NCI-H1436 treated with DMSO at 0.1 percent for 48 hours (cell line): ENCODE measurements around the gene FSD1.
"Not testable (repeated sequence)": the region's sequence is repeated elsewhere in the genome, so short reads cannot be mapped to it uniquely, and the experiment has no call there.

ENCODE experiments used
- DNase-seq: peaks from one replicate; lab custom pipeline; 2025; lab: John Stamatoyannopoulos, UW

Gene FSD1

DNA sequence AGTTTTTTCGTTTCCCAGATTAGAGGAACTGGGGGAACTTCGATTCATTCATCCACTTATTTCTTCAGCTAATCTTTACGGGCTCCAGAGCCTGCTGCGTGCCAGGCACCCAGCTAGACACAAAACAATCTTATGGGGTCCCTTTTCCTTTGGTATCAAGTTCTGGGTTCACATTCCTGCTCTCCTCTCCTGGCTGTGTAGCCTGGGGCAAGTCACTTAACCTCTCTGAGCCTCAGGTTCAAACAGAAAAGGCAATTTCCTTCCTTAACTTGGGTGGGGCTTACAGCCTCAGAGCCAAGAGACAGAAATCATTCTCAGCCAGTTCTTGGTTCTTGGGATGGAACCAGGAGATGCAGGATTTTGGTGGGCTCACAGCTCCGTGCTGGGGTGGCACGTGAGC lies 19.4 kb upstream of the FSD1 start:
- no peak for DNase-seq

DNA sequence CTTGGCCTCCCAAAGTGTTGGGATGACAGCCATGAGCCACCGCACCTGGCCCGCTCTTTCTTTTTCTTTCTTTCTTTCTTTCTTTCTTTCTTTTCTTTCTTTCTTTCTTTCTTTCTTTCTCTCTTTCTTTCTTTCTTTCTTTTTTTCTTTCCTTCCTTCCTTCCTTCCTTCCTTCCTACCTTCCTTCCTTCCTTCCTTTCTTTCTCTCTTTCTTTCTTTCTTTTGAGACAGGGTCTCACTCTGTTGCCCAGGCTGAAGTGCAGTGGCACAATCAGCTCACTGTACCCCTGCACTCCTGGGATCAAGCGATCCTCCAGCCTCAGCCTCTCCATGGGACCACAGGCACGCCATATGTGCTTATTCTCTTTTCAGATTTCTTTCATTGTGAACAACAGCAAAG lies 18.3 kb upstream of the FSD1 start:
- not testable (repeated sequence) for DNase-seq

DNA sequence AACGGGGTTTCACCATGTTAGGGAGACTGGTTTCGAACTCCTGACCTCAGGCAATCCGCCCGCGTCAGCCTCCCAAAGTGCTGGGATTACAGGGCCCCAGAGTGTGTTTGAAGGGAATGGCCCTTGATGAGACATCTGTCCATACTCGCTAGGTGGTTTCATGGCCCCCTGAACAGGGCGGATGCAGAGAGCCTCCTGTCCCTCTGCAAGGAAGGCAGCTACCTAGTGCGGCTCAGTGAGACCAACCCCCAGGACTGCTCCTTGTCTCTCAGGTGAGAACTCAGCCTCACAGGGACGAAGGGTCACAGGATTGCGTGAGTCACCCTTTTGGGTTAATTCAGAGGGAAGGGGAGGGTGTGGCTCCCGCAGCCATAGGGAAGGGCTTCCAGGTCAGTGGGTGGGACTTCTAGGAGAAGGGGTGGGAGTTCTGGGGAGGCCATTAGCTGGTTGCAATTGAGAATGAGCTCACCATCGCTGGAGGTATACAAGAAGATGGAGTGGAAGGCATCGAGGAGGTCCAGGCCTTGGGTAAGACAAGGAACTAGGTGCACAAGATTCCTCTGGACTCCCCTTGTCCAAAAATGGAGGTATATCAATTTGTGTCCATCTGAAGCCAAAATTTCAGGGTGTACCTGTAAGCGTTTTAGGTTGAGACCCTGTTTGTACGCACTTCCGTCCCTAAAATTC lies 16.2 kb upstream of the FSD1 start:
- DNase-seq = no peak

DNA sequence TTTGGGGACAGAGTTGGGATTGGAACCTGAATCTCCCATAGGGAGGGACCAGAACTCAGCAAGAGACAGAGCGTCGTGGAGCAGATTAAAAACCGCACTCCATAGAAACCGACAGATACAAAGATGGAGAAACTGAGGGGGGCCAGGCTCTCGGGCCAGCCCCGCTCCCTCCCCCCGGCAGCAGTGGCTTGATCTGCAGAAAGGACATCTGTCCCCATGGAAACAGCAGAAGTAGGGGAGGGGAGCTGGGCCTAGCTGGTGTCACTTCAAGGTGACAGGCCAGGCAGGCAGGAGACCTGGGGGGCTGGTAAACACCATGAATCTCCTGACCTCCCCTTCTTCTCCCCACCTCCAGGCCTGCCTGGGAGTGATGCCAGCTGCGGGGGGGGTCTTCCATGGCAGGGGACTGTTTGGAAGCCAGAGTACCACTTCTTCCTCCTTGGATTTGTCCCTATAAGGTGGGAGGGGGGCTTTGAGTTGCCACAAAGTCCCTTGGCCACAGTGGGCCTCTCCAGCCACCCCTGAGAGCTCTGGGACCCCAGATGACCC lies 13.1 kb upstream of the FSD1 start:
- DNase-seq = no peak

DNA sequence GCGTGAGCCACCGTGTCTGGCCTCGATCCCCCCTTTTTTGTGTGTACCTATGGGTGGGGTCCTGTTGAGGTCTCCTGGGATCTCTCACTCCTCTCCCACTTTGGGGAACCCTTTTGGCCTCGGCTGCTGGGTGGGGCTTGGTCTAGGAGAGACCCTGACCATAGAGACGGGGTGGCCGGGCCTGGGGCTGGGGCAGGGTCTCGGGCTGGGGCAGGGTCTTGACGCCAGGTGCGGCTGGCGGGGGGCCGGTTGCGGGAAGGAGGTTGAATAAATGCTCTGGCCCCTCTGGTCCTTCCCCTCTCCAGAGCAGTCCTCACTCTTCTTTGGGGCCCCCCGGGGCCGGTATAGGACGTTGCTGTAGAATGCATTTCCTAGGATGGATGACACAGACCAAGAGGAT lies 11.9 kb upstream of the FSD1 start:
- no peak for DNase-seq

DNA sequence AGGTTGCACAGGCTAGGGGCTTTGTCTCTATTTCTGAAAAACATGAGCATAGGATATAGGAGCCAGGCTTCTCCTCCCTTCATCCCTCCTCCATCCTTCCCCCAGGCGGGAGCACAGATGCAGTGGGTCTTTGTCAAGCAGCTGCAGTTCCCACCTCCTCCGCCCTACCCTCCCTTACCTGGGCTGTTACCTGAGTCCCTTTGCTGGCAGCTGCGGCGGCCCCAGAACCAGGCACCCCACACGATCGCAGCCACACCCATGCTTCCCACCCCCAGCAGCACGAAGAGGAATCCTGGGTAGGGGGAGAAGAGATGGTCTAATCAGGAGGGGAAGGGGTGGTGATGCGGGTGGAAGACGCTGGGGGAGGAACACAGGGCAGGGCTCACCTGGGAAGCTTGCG lies 10.0 kb upstream of the FSD1 start:
- DNase-seq = no peak

DNA sequence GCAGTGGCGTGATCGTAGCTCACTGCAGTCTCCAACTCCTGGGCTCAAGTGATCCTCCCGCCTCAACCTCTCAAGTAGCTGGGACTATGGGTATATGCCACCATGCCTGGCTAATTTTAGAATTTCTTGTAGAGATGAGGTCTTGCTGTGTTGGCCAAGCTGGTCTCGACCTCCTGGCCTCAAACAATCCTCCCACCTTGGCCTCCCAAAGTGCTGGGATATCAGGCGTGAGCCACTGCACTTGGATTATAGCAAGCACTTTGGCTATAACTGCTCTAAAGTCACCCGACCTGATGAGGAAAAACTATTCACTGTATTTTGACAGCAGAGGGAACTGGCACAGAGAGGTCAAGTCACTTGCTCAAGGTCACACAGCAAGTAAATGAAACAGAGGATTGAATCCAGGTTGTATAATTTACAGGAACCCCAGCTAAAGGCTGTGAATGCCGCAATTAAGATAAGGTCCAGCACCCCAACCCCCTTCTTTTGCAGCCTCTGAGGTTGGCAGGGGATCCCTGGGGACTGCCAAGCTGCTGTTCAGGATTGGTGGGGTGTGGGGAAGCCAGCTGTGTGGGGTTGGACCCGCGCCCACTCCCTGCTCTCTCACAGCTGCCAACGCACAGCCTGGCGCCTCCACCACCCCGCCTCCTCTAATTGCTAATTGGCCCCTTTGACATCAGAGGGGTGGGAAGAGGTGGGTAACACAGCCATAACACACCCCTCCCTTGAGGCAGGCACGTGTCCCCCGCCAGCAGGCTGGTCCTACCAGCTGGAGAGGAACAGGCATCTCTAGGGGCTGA lies 8.2 kb upstream of the FSD1 start:
- DNase-seq = peak; percentile 89

DNA sequence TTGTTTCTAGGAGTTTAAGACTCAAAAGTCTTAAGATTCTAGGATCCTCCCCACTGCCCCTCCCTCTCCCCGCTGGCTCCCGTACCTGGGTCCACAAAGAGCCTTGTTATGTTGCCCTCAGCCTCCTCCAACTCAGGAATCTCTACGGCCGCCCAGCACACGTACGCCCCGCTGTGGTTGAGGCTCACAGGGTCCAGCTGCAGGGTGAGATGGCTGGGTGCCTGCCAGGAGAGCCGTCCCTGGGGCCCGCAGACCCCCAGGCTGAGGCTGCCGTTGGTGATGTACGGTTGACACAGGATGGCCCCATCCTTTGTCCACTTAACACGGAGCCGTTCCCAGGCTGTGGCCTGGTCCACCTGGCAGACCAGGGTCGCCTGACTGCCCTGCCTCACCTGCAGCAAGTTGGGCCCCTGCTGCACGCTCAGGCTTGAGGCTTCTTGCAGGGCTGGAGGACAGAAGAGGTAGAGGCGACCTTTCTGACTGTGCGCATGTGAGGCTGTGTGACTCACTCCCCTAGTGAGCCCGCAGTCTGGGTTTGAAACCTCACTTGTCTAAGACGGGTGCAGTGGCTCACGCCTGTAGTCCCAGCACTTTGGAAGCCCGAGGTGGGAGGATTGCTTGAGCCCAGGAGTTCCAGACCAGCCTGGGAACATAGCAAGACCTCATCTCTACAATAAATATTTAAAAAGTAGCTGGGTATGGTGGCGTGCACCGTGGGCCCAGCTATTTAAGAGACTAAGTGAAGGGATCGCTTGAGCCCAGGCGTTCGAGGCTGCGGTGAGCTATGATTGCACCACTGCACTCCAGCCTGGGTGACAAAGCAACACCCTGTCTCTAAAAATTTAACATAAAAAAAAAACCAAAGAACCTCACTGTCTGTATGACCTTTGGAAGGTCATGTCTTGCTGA lies 6.2 kb upstream of the FSD1 start:
- DNase-seq = no peak

DNA sequence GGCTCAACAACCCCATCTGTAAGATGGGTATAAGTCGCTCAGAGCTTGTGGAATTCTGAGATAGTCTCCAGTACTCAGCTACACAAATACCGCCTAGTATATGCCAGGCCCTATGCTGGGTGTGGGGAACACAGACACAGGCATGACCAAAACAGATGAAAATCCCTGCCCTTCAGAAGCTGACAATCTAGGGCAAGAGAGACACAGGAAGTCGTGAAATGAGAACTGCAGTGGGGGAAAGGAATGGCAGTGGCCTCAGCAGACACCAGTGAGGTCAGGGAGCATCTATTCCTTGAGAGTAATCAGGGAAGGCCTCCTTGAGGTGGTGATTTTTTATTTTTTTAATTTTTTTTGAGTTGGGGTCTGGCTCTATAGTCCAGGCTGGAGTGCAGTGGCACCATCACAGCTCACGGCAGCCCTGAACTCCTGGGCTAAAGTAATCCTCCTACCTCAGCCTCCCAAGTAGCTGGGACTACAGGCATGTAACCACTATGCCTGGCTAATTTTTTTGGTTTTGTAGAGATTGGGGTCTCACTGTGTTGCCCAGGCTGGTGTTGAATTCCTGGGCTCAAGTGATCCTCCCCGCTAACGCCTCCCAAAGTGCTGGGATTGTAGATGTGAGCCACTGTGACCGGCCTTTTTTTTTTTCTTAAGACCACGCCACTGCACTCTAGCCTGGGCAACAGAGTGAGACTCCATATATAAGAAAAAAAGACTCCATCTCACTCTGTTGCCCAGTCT lies 5.4 kb upstream of the FSD1 start:
- DNase-seq = no peak

DNA sequence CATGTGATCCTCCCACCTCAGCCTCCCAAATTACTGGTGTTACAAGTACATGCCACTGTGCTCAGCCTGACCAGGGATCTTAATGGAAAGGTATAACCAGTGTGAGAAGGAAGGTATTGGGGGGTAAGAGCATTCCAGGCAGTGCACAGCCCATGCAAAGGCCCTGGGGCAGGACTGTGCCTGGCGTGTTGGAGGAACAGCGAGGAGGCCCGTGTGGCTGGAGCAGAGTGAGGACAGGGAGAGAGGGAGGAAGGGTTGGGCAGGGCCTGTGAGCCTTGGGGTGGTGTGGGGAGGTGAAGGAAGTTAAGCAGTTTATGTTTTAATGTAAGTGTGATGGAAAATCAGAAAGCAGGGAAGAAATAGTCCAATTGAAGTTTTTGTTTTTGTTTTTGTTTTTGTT lies 3.8 kb upstream of the FSD1 start:
- DNase-seq = no peak

DNA sequence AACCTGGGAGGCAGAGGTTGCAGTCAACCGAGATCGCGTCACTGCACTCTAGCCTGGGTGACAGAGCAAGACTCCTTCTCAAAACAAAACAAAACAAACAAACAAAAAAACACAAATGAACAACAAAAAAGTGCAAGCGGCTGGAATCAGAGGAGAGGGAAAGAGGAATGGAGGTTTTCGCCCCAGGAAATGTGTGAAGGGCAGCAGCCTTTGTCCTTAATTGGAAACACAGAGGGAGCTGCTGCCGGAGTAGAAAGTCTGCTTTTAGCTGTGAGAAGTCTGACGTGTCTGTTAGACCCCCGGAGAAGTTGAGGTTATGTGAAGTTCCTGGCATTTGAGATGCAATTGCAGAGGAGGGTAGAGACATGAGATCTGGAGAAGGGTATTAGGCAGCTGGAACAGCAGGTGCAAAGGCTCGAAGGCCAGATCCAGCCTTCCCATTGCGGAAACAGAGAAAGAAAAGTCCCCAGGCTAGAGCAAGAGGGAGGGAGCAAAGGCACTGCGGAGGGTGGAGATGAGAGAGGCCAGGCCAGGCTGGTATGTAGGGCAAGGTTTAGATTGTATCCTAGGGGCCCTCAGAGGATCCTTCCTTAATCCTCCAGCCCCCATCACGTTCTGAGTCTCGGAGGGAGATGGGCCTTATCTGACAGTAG lies 2.7 kb upstream of the FSD1 start:
- no peak for DNase-seq

DNA sequence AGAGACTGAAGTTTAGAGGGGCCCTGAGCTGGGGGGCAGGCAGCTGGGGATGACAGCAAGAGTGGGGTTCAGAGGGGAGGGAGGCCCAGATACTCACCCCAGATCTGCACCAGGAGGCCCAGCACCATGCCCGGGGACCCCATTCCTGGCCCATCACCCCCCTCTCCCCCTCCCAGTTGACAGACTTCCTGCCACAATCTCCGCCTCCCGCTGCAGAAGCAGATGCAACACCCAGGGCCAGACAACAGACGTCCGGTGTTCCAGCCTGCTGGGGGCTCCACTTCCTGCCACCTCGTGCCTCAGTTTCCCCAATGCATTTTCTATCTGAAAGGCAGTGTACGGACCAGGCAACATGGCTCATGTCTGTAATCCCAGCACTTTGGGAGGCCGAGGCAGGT lies 2.2 kb upstream of the FSD1 start, which contains the start of gene TMIGD2:
TMIGD2 (minus strand) TSS at position 147 of the 398 bp plus-strand sequence; CDS start at position 143, 4 bp downstream.
- DNase-seq = no peak

DNA sequence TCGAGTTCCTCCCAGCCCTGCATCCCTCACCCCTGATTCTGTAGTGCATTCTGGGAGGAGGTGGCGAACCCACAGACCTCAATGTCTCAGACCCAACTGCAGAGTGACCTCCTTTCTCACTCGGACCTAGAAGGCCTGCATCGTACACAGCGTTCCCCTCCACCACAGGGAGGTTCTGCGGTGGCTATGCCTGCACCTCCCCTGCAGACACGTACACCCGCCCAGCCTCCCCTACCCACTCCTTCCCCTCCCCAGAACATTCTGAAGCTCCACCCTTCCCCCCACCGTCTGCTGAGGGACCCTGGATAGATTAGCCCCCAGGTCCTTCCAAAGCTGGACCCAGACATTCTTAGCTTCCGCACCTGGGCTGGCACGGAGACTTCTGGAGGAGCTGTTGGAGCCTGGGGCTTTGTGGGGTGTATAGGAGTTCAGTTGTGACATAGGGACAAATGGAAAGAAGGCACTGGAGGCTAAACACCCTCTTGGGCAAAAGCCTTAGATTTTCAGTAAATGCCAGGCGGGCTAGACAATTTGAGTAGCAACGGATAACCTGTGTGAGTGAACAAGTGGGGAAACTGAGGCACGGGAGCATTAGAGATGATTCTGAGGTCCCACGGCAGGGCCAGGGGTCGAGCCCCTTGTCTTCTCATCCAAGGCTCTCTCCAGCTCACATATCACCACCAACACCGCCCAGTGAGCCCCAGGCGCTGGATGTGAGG lies 420 bp upstream of the FSD1 start:
- no peak for DNase-seq

DNA sequence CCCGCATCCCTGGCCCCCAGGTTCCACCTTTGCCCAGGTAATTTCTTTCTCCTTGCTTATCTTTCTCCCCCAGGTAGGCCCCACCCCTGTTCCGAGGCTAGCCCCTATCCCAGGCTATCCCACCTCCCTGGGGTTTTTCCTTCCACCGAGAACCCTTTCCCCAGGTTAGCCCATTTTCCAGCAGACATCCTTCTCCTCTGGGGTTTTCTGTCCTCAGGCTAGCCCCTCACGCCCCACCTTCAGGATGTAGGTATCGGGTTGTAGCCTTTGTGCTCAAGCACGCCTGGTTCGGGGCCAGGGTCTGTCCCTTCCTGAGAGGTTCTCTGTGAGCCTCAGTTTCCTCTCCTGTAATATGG lies 837 bp downstream of the FSD1 start:
- no peak for DNase-seq

DNA sequence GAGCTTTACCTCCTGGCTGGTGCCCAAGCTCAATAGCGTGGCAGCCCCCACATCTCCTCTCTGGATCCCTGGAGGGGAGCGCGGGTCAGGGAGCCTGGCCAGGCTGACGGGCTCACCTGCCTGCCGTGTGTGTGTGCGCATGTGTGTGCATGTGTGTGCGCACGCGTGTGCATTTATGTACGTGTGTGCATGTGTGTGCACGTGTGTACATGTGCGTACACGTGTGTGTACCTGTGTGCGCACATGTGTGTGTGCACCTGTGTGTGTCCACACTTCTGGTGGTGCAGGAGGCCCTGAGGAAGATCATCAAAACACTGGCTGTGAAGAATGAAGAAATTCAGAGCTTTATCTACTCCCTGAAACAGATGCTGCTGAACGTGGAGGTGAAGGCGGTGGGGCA lies 1.3 kb downstream of the FSD1 start:
- no peak for DNase-seq

DNA sequence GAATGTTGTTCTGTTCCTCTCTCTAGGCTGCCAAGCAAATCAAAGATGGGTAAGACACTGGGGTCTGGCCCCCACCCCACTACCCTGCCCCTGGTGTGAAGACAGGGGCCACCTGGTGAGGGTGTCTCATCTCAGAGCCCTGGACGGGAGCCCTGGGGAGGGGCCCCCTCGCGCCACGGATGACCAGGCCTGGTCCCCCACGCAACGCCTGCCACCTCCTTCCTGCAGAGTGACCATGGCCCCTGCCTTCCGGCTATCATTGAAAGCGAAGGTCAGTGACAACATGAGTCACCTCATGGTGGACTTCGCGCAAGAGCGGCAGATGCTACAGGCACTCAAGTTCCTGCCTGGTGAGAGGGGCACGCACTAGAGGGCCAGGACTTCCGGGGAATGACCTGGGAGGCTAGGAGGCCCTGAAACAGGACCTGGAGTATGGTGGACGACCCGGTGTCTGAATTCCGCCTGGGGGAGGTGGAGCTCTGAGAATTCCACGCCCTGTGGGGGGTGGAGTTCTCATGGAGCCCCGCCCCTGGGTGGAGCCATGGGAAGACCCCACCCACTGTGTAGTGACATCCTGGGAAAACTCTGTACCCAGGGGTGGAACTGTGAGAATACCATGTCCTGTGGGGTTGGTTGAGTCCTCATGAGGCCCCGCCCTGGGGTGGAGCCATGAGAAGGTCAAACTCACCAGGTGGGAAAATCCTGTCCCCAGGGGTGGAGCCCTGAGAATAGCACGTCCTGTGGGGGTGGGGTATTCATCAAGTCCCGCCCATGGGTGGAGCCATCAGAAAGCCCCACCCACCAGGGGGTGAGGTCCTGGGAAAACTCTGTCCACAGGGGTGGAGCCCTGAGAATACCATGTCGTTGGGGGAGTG lies 6.1 kb downstream of the FSD1 start:
- no peak for DNase-seq

DNA sequence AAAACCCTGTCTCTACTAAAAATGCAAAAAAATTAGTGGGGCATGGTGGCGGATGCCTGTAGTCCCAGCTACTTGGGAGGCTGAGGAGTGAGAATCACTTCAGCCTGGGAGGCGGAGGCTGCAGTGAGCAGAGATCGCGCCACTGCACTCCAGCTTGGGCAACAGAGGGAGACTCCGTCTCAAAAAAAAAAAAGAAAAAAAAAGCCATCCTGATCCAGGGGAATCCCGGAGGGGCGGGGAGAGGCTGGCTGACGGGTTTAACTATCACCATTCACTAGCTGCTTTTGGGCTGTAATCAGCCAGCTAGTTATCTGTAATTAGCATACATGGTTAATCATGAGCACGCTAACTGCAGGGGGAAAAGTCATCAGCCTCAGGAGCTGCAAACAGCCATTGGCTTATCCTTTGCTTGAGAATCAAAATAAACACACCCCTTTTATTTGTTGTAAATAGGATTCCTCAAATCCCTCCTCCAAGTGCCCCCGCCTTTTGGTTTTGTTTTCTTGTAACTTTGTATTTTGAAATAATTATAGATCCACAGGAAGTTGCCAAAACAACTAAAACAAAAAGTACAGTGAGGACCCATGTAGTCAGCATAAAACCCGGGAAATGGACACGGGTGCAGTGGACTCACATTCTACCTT lies 9.6 kb downstream of the FSD1 start:
- no peak for DNase-seq

DNA sequence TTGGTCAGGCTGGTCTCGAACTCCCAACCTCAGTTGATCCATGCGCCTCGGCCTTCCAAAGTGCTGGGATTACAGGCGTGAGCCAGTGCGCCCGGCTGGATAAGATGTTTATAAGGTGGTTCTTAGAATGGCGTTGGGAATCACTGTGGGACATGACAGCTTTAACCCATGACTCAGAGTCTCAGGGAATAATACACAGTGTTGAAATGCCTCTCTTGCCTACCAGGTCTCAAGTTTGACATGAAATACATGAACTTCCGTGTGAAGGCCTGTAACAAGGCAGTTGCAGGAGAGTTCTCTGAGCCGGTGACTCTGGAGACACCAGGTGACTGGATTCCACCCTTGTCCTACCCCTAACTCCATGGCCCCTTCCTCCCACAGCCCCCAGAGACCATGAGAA lies 12.6 kb downstream of the FSD1 start:
- no peak for DNase-seq

DNA sequence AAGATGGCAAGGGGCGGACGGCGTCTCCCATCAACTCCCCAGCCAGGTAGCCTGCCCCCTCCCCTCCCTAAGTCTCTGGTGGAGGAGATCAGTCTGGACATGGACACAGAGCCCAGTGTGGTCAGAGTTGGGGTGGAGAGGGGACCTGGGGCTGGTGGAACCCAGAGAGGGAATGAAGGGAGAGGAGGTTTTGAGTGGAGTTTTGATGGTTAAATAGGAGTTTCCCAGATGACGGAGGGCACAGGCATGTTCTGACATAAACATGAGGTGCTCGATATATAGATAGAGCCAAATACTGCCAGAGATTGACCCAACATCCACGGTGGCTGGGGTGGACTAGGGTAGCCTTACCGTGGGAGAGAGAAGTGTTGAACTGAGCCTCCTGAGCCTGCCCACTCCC lies 14.1 kb downstream of the FSD1 start:
- DNase-seq = no peak
